Left renal cortex interstitium (tissue), 4 donors: ENCODE results near the gene ARHGEF39. TPM values are rescaled to one million over a fixed set of nuclear protein-coding genes. Genes with fewer than 3 reads are reported as not detected.

Experiments
- DNase-seq, 4 donors: peaks; one replicate each; pipeline ENCODE4 v3.0.0-alpha.2; 2013; ENCODE audit warnings: low read depth in 4 of 4, low spot score in 2 of 4, missing footprints in 1 of 4
- polyA plus RNA-seq, 4 donors: library from polyadenylated mRNA; unstranded; fragments of 120-200 nt; gene quantifications; one replicate each; pipeline ENCODE4 v1.2.1, GENCODE V29; 2013; ENCODE audit not compliant: insufficient read length in 4 of 4

The ARHGEF39 gene
- polyA plus RNA-seq, result 10 to 100 TPM in 2 of 4 donors, 1 to 10 TPM in 2; 6.1 to 11.0 (median 9.9) TPM

GRCh38 chr9:35664531-35665470 lies at the start of gene ARHGEF39:
ARHGEF39 (minus strand) TSS chr9:35665195; CDS start chr9:35665169, 26 bp downstream.
- DNase-seq, result peak in 2 of 4 donors; percentile 65 to 79

- DNase-seq, result no peak
These were observed 49.1 kb upstream of the ARHGEF39 start for GRCh38 chr9:35714123-35714522.

- DNase-seq, result no peak
These were observed 48.6 kb upstream of the ARHGEF39 start for GRCh38 chr9:35713578-35713977.

GRCh38 chr9:35712762-35713400 lies 47.9 kb upstream of the ARHGEF39 start:
- no peak for DNase-seq

GRCh38 chr9:35711501-35712428 lies 46.8 kb upstream of the ARHGEF39 start:
- DNase-seq, result no peak

GRCh38 chr9:35710818-35711500 lies 46.0 kb upstream of the ARHGEF39 start:
- DNase-seq, result no peak

- no peak for DNase-seq
These were observed 43.2 kb upstream of the ARHGEF39 start for GRCh38 chr9:35708146-35708545.

- DNase-seq, result no peak
These were observed 42.0 kb upstream of the ARHGEF39 start for GRCh38 chr9:35706951-35707350.

- no peak for DNase-seq
These were observed 40.9 kb upstream of the ARHGEF39 start for GRCh38 chr9:35705836-35706430.

GRCh38 chr9:35705372-35705771 lies 40.4 kb upstream of the ARHGEF39 start:
- DNase-seq, result no peak

GRCh38 chr9:35703906-35704672 lies 39.1 kb upstream of the ARHGEF39 start:
- DNase-seq, result no peak

GRCh38 chr9:35702696-35703095 lies 37.7 kb upstream of the ARHGEF39 start:
- DNase-seq, result no peak

GRCh38 chr9:35700942-35701341 lies 35.9 kb upstream of the ARHGEF39 start:
- DNase-seq, result no peak

GRCh38 chr9:35700031-35700430 lies 35.0 kb upstream of the ARHGEF39 start:
- DNase-seq, result no peak

GRCh38 chr9:35698231-35698630 lies 33.2 kb upstream of the ARHGEF39 start:
- DNase-seq, result no peak

GRCh38 chr9:35697486-35697885 lies 32.5 kb upstream of the ARHGEF39 start:
- no peak for DNase-seq

- no peak for DNase-seq
These were observed 31.7 kb upstream of the ARHGEF39 start for GRCh38 chr9:35696520-35697215.

GRCh38 chr9:35695943-35696401 lies 31.0 kb upstream of the ARHGEF39 start:
- no peak for DNase-seq
